Measurements from ENCODE around the gene SETD7.

DNA sequence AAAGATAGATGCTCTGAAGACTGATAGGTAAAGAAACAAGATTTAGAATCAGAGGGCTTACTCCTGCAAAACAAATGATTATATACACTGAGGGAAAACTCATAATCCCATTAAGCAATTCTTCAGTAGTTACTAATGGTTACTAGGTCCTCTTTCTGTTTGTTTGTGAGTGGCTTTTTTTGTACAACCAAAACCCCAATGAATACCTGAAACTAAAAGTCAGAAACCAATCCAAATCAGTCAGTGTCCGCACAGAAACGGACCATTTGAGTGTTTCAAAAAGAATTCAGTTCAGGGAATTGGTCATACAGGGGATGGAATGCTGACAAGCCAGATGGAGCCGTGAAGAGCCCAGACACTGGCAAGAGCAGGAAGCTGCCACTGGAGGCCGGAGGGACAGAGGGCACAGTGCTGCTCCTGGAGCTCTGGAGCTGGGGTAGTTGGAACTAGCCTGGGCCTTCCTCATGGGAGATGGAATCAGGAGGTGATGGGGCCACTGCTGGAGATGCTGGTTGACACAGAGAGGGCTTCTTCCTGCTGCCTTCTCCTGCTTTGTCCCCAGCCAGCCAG lies 31.9 kb downstream of the SETD7 start:
- TF ChIP-seq, protein P1, sequence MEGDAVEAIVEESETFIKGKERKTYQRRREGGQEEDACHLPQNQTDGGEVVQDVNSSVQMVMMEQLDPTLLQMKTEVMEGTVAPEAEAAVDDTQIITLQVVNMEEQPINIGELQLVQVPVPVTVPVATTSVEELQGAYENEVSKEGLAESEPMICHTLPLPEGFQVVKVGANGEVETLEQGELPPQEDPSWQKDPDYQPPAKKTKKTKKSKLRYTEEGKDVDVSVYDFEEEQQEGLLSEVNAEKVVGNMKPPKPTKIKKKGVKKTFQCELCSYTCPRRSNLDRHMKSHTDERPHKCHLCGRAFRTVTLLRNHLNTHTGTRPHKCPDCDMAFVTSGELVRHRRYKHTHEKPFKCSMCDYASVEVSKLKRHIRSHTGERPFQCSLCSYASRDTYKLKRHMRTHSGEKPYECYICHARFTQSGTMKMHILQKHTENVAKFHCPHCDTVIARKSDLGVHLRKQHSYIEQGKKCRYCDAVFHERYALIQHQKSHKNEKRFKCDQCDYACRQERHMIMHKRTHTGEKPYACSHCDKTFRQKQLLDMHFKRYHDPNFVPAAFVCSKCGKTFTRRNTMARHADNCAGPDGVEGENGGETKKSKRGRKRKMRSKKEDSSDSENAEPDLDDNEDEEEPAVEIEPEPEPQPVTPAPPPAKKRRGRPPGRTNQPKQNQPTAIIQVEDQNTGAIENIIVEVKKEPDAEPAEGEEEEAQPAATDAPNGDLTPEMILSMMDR (IDR thresholded peaks at IDR 0.05) = no peak
- TF ChIP-seq POLR2A (IDR thresholded peaks at IDR 0.05) = no peak
